Upper lobe of right lung (tissue), 1 donor: ENCODE data around the gene MECR. TPM values are rescaled to one million over a fixed set of nuclear protein-coding genes. Genes with fewer than 3 reads are reported as not detected.

ENCODE experiments used
- ATAC-seq: fragments of 200-7000 bp; cut with Tn5 transposase; one replicate; pipeline ENCODE4 v1.9.1; 2020; ENCODE audit warnings: mild to moderate bottlenecking, moderate library complexity
- DNase-seq: peaks from one replicate; pipeline ENCODE4 v3.0.0-alpha.2; 2020
- H3K27ac ChIP-seq: fragments of 200-600 bp; one replicate; pipeline ENCODE4 v1.8.0; 2022
- H3K27me3 ChIP-seq: fragments of 200-600 bp; one replicate; pipeline ENCODE4 v1.8.0; 2022; ENCODE audit warnings: mild to moderate bottlenecking
- H3K36me3 ChIP-seq: fragments of 200-600 bp; one replicate; pipeline ENCODE4 v1.8.0; 2022
- H3K4me1 ChIP-seq: fragments of 200-600 bp; one replicate; pipeline ENCODE4 v1.8.0; 2022
- H3K4me3 ChIP-seq: fragments of 200-600 bp; one replicate; pipeline ENCODE4 v1.8.0; 2022; ENCODE audit warnings: mild to moderate bottlenecking
- H3K9me3 ChIP-seq: fragments of 200-600 bp; one replicate; pipeline ENCODE4 v1.8.0; 2022
- CTCF ChIP-seq: fragments of 200-600 bp; IDR thresholded peaks from one replicate; pipeline ENCODE4 v1.8.0; 2022; ENCODE audit warnings: antibody characterized with exemption
- intact Hi-C: fragments of 100-400 bp; cut with DNase I; formaldehyde crosslinking; loops from one replicate; pipeline ENCODE4 v1.11.0; 2022
- total RNA-seq: library from RNA; stranded (reverse); fragmentation: NEBNext Ultra II Directional; extraction: Animal tissue kit (Norgen Biotek cat#: 25700); gene quantifications from one replicate; pipeline ENCODE4 v1.2.1, GENCODE V29; 2021
- donor health status: DM: no; HTN: yes; CAD: no; lungs with severe emphysema.

MECR gene
- total RNA-seq, 1 donor from 2014 or later = 16.5 TPM

- ATAC-seq (no peak), DNase-seq (no peak)
- Histone ChIP-seq H3K4me3 (no peak overlapping the region), H3K4me1 (peaks cover 15% of the 10 kb centered on the region), H3K27me3 (no peaks in the 10 kb centered on the region), H3K9me3 (no peaks in the 10 kb centered on the region), H3K27ac (no peak overlapping the region), H3K36me3 (peaks cover 25% of the 10 kb centered on the region)
- intact Hi-C loops = no loop called here
- TF ChIP-seq CTCF = no peak
Measured at GRCh38 chr1:29197993-29198392, 32.7 kb downstream of the MECR start.

- TF ChIP-seq CTCF = peak; percentile 38
- Histone ChIP-seq H3K4me1 (peaks cover 13% of the 10 kb centered on the region), H3K27ac (no peak overlapping the region), H3K4me3 (no peak overlapping the region), H3K9me3 (no peaks in the 10 kb centered on the region), H3K27me3 (no peaks in the 10 kb centered on the region), H3K36me3 (peaks cover 25% of the 10 kb centered on the region)
- intact Hi-C loops = no loop called here
- ATAC-seq = peak; percentile 89
- no peak for DNase-seq
Measured at GRCh38 chr1:29197590-29197924, 33.2 kb downstream of the MECR start.

GRCh38 chr1:29196863-29197589 lies 33.7 kb downstream of the MECR start:
- intact Hi-C loops = no loop called here
- H3K36me3 ChIP-seq = peaks cover 25% of the 10 kb centered on the region
- DNase-seq = no peak

GRCh38 chr1:29195881-29196291 lies 34.8 kb downstream of the MECR start:
- peak; percentile 12 for ATAC-seq
- intact Hi-C loops = no loop called here
- no peak overlapping the region for H3K27ac ChIP-seq
- no peaks in the 10 kb centered on the region for H3K27me3 ChIP-seq
- DNase-seq = no peak
- no peak for TF ChIP-seq CTCF
- H3K36me3 ChIP-seq = peaks cover 21% of the 10 kb centered on the region
- no peaks in the 10 kb centered on the region for H3K9me3 ChIP-seq
- H3K4me1 ChIP-seq = no peaks in the 10 kb centered on the region
- no peak overlapping the region for H3K4me3 ChIP-seq

More at GRCh38 chr1:29196863-29197589, 33.7 kb downstream of the MECR start:
- ATAC-seq = no peak
- Histone ChIP-seq H3K27me3 (no peaks in the 10 kb centered on the region), H3K27ac (no peak overlapping the region), H3K4me3 (no peak overlapping the region), H3K9me3 (no peaks in the 10 kb centered on the region), H3K4me1 (peaks cover 8% of the 10 kb centered on the region)
- TF ChIP-seq CTCF = no peak

GRCh38 chr1:29193879-29194455 lies 36.8 kb downstream of the MECR start:
- no peak for TF ChIP-seq CTCF
- peak; percentile 40 for DNase-seq
- no peaks in the 10 kb centered on the region for H3K9me3 ChIP-seq
- H3K4me1 ChIP-seq = no peaks in the 10 kb centered on the region
- no peak overlapping the region for H3K27ac ChIP-seq
- H3K4me3 ChIP-seq = no peak overlapping the region
- peaks cover 4% of the 10 kb centered on the region for H3K36me3 ChIP-seq
- ATAC-seq = no peak
- no peaks in the 10 kb centered on the region for H3K27me3 ChIP-seq
- intact Hi-C loops = no loop called here
